ENCODE data around the gene TRIP6.

- TF ChIP-seq TAF1 (IDR thresholded peaks at IDR 0.05; ENCODE audit: low read depth, low read length) (no peak), EZH2 (IDR thresholded peaks at IDR 0.05; ENCODE audit: low read depth, low read length, severe bottlenecking) (no peak), POLR2A (IDR thresholded peaks at IDR 0.05; ENCODE audit: control extremely low read depth in 1 of 2, low read depth in 2 of 2, low read length in 2 of 2) (no peak), MAX (IDR thresholded peaks at IDR 0.05) (no peak), CTCF (IDR thresholded peaks at IDR 0.05; ENCODE audit: control extremely low read depth in 1 of 3, insufficient read depth in 1 of 3, low read depth in 1 of 3, low read length in 3 of 3) (no peak), PHF8 (conservative IDR thresholded peaks at IDR 0.05; ENCODE audit: low read depth, low read length) (no peak), CREB1 (IDR thresholded peaks at IDR 0.05) (no peak)
Measured at GRCh38 chr7:100886142-100886935, 19.2 kb downstream of the TRIP6 start.
